ENCODE measurements around the gene OSMR.

OSMR gene

GRCh38 chr5:38932854-38933408, 87.1 kb downstream of the OSMR start:
- no peak for DNase-seq

- DNase-seq: no peak
These were observed 89.6 kb downstream of the OSMR start for GRCh38 chr5:38935437-38935836.

- no peak for DNase-seq
These were observed 90.5 kb downstream of the OSMR start for GRCh38 chr5:38936269-38936668.

GRCh38 chr5:38938424-38938823, 92.6 kb downstream of the OSMR start:
- no peak for DNase-seq

- DNase-seq: no peak
These were observed 93.2 kb downstream of the OSMR start for GRCh38 chr5:38938973-38939372.

- DNase-seq: no peak
These were observed 94.5 kb downstream of the OSMR start for GRCh38 chr5:38940230-38940858.

- no peak for DNase-seq
These were observed 96.1 kb downstream of the OSMR start for GRCh38 chr5:38941912-38942311.

- DNase-seq: no peak
These were observed 98.5 kb downstream of the OSMR start for GRCh38 chr5:38944282-38944681.

- no peak for DNase-seq
These were observed 102.7 kb downstream of the OSMR start for GRCh38 chr5:38948501-38948900.

GRCh38 chr5:38953426-38954012, 107.7 kb downstream of the OSMR start:
- DNase-seq: no peak

GRCh38 chr5:38961691-38962090, 115.9 kb downstream of the OSMR start:
- no peak for DNase-seq

- no peak for DNase-seq
These were observed 122.9 kb downstream of the OSMR start for GRCh38 chr5:38968665-38969064.

GRCh38 chr5:38978036-38978435, 132.2 kb downstream of the OSMR start:
- no peak for DNase-seq

GRCh38 chr5:38979535-38979934, 133.7 kb downstream of the OSMR start:
- DNase-seq: no peak

All from NCI-H2107 (cell line).